Right lobe of liver (tissue), 6 donors: ENCODE measurements around the gene LSM14A. TPM values are rescaled to one million over a fixed set of nuclear protein-coding genes. Genes with fewer than 3 reads are reported as not detected.
"Not testable (repeated sequence)": the region's sequence is repeated elsewhere in the genome, so short reads cannot be mapped to it uniquely, and the experiment has no call there.

Experiments used
- ATAC-seq, 4 donors: fragments of 200-7000 bp; cut with Tn5 transposase; one replicate each; pipeline ENCODE4 v1.9.1; 2020; ENCODE audit warnings: mild to moderate bottlenecking in 4 of 4, moderate library complexity in 4 of 4
- DNase-seq, 3 donors: peaks; one replicate each; pipeline ENCODE4 v3.0.0-alpha.2; 2020
- H3K27ac ChIP-seq, 3 donors: fragments of 200-600 bp; one replicate each; pipeline ENCODE4 v1.8.0; 2022
- H3K27me3 ChIP-seq, 2 donors: fragments of 200-600 bp; one replicate each; pipeline ENCODE4 v1.8.0; 2022
- H3K36me3 ChIP-seq, 4 donors: fragments of 200-600 bp; sonication (generic) in 1 of 4; one replicate each; pipeline versions ENCODE4 v1.5.1 to v1.8.0; 2017 to 2022; ENCODE audit warnings: control low read depth in 1 of 4
- H3K4me1 ChIP-seq, 4 donors: fragments of 200-600 bp; sonication (generic) in 1 of 4; one replicate each; pipeline versions ENCODE4 v1.5.1 to v1.8.0; 2017 to 2022; ENCODE audit warnings: control low read depth in 1 of 4
- H3K4me3 ChIP-seq, 3 donors: fragments of 200-600 bp; one replicate each; pipeline ENCODE4 v1.8.0; 2022
- H3K9me3 ChIP-seq, 4 donors: fragments of 200-600 bp; sonication (generic) in 1 of 4; one replicate each; pipeline versions ENCODE4 v1.5.1 to v1.8.0; 2017 to 2022; ENCODE audit warnings: control low read depth in 1 of 4
- CTCF ChIP-seq, 4 donors: fragments of 200-600 bp in 3 of 4; fragments of 450-650 bp in 1 of 4; IDR thresholded peaks; one replicate each; pipeline versions ENCODE4 v1.5.1 to v1.8.0; 2016 to 2022; ENCODE audit warnings: antibody characterized with exemption in 4 of 4, mild to moderate bottlenecking in 2 of 4
- POLR2A ChIP-seq: fragments of 450-650 bp; IDR thresholded peaks from one replicate; pipeline ENCODE4 v1.6.1; 2017; ENCODE audit warnings: antibody characterized with exemption, mild to moderate bottlenecking
- WGBS: methylation state at CpG from one replicate; pipeline ENCODE4 v1.1.6; 2018; ENCODE audit warnings: low coverage, low lambda C conversion rate; ENCODE audit not compliant: insufficient coverage; ENCODE audit errors: missing lambda C conversion rate; 5-methylcytosine and 5-hydroxymethylcytosine counted together
- intact Hi-C, 2 donors: fragments of 100-400 bp; cut with DNase I; formaldehyde crosslinking; loops; one replicate each; pipeline versions ENCODE4 v1.11.2 to v1.14.1; 2022
- total RNA-seq, 6 experiments: library from RNA; depleted of rRNA in 2 of 6; stranded (reverse); fragments of >200 nt in 2 of 6; fragmentation: NEBNext Ultra II Directional in 3 of 6; extraction: Animal tissue kit (Norgen Biotek cat#: 25700) in 3 of 6; gene quantifications; one replicate each; pipeline versions ENCODE4 v1.1.0 to v1.2.4, GENCODE V29; 2016 to 2023
- donor health status: DM: no; HTN: yes; CAD: no.
- donor health status: DM: no; HTN: no; CAD: no.
- donor health status: DM: no; HTN: no; CAD: no.
- donor health status: DM: no; HTN: yes; CAD: no.
- donor health status: DM: no; HTN: yes; CAD: no.

Gene LSM14A
- total RNA-seq, 6 experiments from 2014 or later, result 32.1 to 61.9 (median 50.4) TPM

- TF ChIP-seq POLR2A (no peak), CTCF (IDR thresholded peaks at IDR 0.05) (no peak)
- DNase-seq (no peak), ATAC-seq (no peak)
- Histone ChIP-seq H3K9me3 (no peaks in the 10 kb centered on the region), H3K27me3 (no peaks in the 10 kb centered on the region), H3K4me1 (no peaks in the 10 kb centered on the region), H3K27ac (no peak overlapping the region), H3K4me3 (no peak overlapping the region), H3K36me3 (peaks cover 0 to 56% (median 10%) of the 10 kb centered on the region in 4 donors)
- 67% methylated on average over 1 of the region's 3 CpGs for WGBS
- intact Hi-C loops, result no loop called here
These were observed 42.8 kb downstream of the LSM14A start for GRCh38 chr19:34215006-34215665.

- 94% methylated on average over 3 of the region's 3 CpGs for WGBS
- H3K27me3 ChIP-seq, result no peaks in the 10 kb centered on the region
- no peaks in the 10 kb centered on the region for H3K9me3 ChIP-seq
- no peak overlapping the region for H3K27ac ChIP-seq
- ATAC-seq, result no peak
- TF ChIP-seq CTCF (IDR thresholded peaks at IDR 0.05), result no peak
- TF ChIP-seq POLR2A, result no peak
- DNase-seq, result no peak
- H3K4me3 ChIP-seq, result no peak overlapping the region
- H3K4me1 ChIP-seq, result no peaks in the 10 kb centered on the region
- intact Hi-C loops, result no loop called here
- peaks cover 0 to 56% (median 8%) of the 10 kb centered on the region in 4 donors for H3K36me3 ChIP-seq
These were observed 43.3 kb downstream of the LSM14A start for GRCh38 chr19:34215666-34216038.

GRCh38 chr19:34216745-34217219, 44.5 kb downstream of the LSM14A start:
- peaks cover 4 to 54% (median 8%) of the 10 kb centered on the region in 4 donors for H3K36me3 ChIP-seq
- ATAC-seq, H3K4me3 ChIP-seq, H3K4me1 ChIP-seq, H3K27me3 ChIP-seq, H3K9me3 ChIP-seq, H3K27ac ChIP-seq, intact Hi-C loops, DNase-seq: not testable (repeated sequence)
- 86% methylated on average over 14 of the region's 14 CpGs for WGBS

GRCh38 chr19:34217952-34218817, 45.9 kb downstream of the LSM14A start:
- ATAC-seq, result peak in 3 of 4 donors; percentile 55 to 70 (median 65)
- no peak overlapping the region for H3K27ac ChIP-seq
- WGBS, result 40% methylated on average over 7 of the region's 18 CpGs

More at GRCh38 chr19:34217952-34218817, 45.9 kb downstream of the LSM14A start:
- TF ChIP-seq CTCF (IDR thresholded peaks at IDR 0.05), result no peak
- TF ChIP-seq POLR2A, result no peak
- no peak overlapping the region for H3K4me3 ChIP-seq
- DNase-seq, result no peak
- intact Hi-C loops, result no loop called here
- no peaks in the 10 kb centered on the region for H3K4me1 ChIP-seq
- no peaks in the 10 kb centered on the region for H3K27me3 ChIP-seq
- H3K36me3 ChIP-seq, result peaks cover 5 to 56% (median 15%) of the 10 kb centered on the region in 4 donors
- no peaks in the 10 kb centered on the region for H3K9me3 ChIP-seq
